IMR-90 (cell line): ENCODE data around the gene RUBCN. TPM values are rescaled to one million over a fixed set of nuclear protein-coding genes. Genes with fewer than 3 reads are reported as not detected.

ENCODE experiments used
- ATAC-seq: fragments of 200-7000 bp; cut with Tn5 transposase; 2 replicates; pipeline ENCODE4 v1.9.1; 2020; ENCODE audit warnings: low read depth, mild to moderate bottlenecking, moderate library complexity
- BruUV-seq: library from RNA; stranded (reverse); fragments of 400-500 nt; replicated peaks from 2 replicates; lab custom pipeline; 2021; lab: Mats Ljungman, UMichigan
- CTCF ChIA-PET: fragments of 300-600 bp; formaldehyde crosslinking; extraction: SDS; loops from one replicate; lab custom pipeline; 2021; ENCODE audit warnings: antibody characterized with exemption; lab: Yijun Ruan, JAX
- POLR2A ChIA-PET: fragments of 300-600 bp; sonication (Branson Sonifier 250); formaldehyde crosslinking; loops from one replicate; lab custom pipeline; 2022; ENCODE audit warnings: antibody characterized with exemption; ENCODE audit not compliant: unreplicated experiment; lab: Charles Lee
- DNase-seq: peaks from one replicate; pipeline ENCODE4 v3.0.0; 2013
- H2AFZ ChIP-seq: replicated peaks from 2 replicates; pipeline ENCODE3; 2013; ENCODE audit warnings: low read length, mild to moderate bottlenecking; ENCODE audit not compliant: poor library complexity
- H2AK5ac ChIP-seq: 2 replicates; pipeline ENCODE4 v1.6.1; 2013; ENCODE audit warnings: low read depth, low read length, inconsistent platforms
- H2AK9ac ChIP-seq: replicated peaks from 2 replicates; pipeline ENCODE3; 2013; ENCODE audit warnings: mild to moderate bottlenecking, low read depth, low read length, moderate library complexity; ENCODE audit not compliant: poor library complexity
- H2BK120ac ChIP-seq: 2 replicates; pipeline ENCODE4 v1.6.1; 2013; ENCODE audit warnings: low read depth, low read length, inconsistent platforms
- H2BK15ac ChIP-seq: 3 replicates; pipeline ENCODE4 v1.6.1; 2013; ENCODE audit warnings: low read depth, low read length, inconsistent platforms
- H2BK20ac ChIP-seq: 2 replicates; pipeline ENCODE4 v1.6.1; 2013; ENCODE audit warnings: low read depth, mild to moderate bottlenecking, inconsistent platforms, low read length, moderate library complexity
- H2BK5ac ChIP-seq: 2 replicates; pipeline ENCODE4 v1.6.1; 2013; ENCODE audit warnings: mild to moderate bottlenecking, low read depth, low read length, inconsistent platforms; ENCODE audit not compliant: poor library complexity, severe bottlenecking
- H3K14ac ChIP-seq: replicated peaks from 2 replicates; pipeline ENCODE4 v1.6.1; 2013; ENCODE audit warnings: low read depth, low read length, inconsistent platforms
- H3K18ac ChIP-seq: 2 replicates; pipeline ENCODE4 v1.6.1; 2013; ENCODE audit warnings: low read depth, low read length, control low read depth
- H3K23ac ChIP-seq: 2 replicates; pipeline ENCODE4 v1.6.1; 2013; ENCODE audit warnings: low read depth, low read length, inconsistent platforms
- H3K27ac ChIP-seq: 2 replicates; pipeline ENCODE4 v1.5.1; 2013; ENCODE audit warnings: mild to moderate bottlenecking, control low read depth, low read length; ENCODE audit not compliant: insufficient read depth
- H3K27me3 ChIP-seq: 2 replicates; pipeline ENCODE4 v1.6.1; 2013; ENCODE audit warnings: low read length; ENCODE audit not compliant: control insufficient read depth, insufficient read depth
- H3K36me3 ChIP-seq: 2 replicates; pipeline ENCODE4 v1.6.1; 2013; ENCODE audit warnings: low read length, mixed read lengths; ENCODE audit not compliant: control insufficient read depth, insufficient read depth
- H3K4ac ChIP-seq: 2 replicates; pipeline ENCODE4 v1.6.1; 2013; ENCODE audit warnings: low read depth, low read length, inconsistent platforms
- H3K4me1 ChIP-seq: 2 replicates; pipeline ENCODE4 v1.6.1; 2013; ENCODE audit warnings: low read length, mixed read lengths; ENCODE audit not compliant: control insufficient read depth, insufficient read depth
- H3K4me2 ChIP-seq: 2 replicates; pipeline ENCODE4 v1.6.1; 2013; ENCODE audit warnings: low read depth, mild to moderate bottlenecking, control low read depth, low read length, moderate library complexity
- H3K4me3 ChIP-seq: 2 replicates; pipeline ENCODE4 v1.5.1; 2013; ENCODE audit warnings: low read depth, mild to moderate bottlenecking, control low read depth, low read length, moderate library complexity; ENCODE audit not compliant: insufficient read depth
- H3K56ac ChIP-seq: 2 replicates; pipeline ENCODE4 v1.6.1; 2013; ENCODE audit warnings: low read length, inconsistent platforms; ENCODE audit not compliant: insufficient read depth; ENCODE audit errors: extremely low read depth
- H3K79me1 ChIP-seq, 2 experiments: 2 replicates each; pipeline ENCODE4 v1.6.1; 2013; ENCODE audit warnings: low read length in 2 of 2, inconsistent platforms in 1 of 2, low read depth in 1 of 2
- H3K9ac ChIP-seq: 2 replicates; pipeline ENCODE4 v1.6.1; 2013; ENCODE audit warnings: low read depth, low read length, control low read depth
- H3K9me1 ChIP-seq: 2 replicates; pipeline ENCODE4 v1.6.1; 2013; ENCODE audit warnings: low read length, inconsistent platforms; ENCODE audit not compliant: insufficient read depth
- H3K9me3 ChIP-seq: 2 replicates; pipeline ENCODE4 v1.6.1; 2013; ENCODE audit warnings: low read length; ENCODE audit not compliant: control insufficient read depth, insufficient read depth
- H4K20me1 ChIP-seq: 2 replicates; pipeline ENCODE4 v1.6.1; 2013; ENCODE audit warnings: low read length, inconsistent platforms; ENCODE audit not compliant: insufficient read depth
- H4K5ac ChIP-seq: 2 replicates; pipeline ENCODE4 v1.6.1; 2013; ENCODE audit warnings: mild to moderate bottlenecking, low read depth, low read length, control low read depth
- H4K8ac ChIP-seq, 2 experiments: 2 replicates each; pipeline ENCODE4 v1.6.1; 2013; ENCODE audit warnings: low read depth in 2 of 2, low read length in 2 of 2, control low read depth in 1 of 2, inconsistent platforms in 1 of 2
- H4K91ac ChIP-seq: 2 replicates; pipeline ENCODE4 v1.6.1; 2013; ENCODE audit warnings: low read depth, low read length, inconsistent platforms; ENCODE audit not compliant: insufficient read depth
- BHLHE40 ChIP-seq: fragments of 150-350 bp; IDR thresholded peaks from 2 replicates; pipeline ENCODE4 v1.6.1; 2016; ENCODE audit warnings: mild to moderate bottlenecking, low read depth, low read length
- CEBPB ChIP-seq: IDR thresholded peaks from 2 replicates; pipeline ENCODE4 v1.6.1; 2012; ENCODE audit warnings: low read depth, low read length, improper control_type of control experiment
- CHD1 ChIP-seq: IDR thresholded peaks from 2 replicates; pipeline ENCODE4 v1.6.1; 2012; ENCODE audit warnings: low read depth, low read length, improper control_type of control experiment
- CTCF ChIP-seq: conservative IDR thresholded peaks from 2 replicates; pipeline ENCODE4 v1.5.1; 2012; ENCODE audit warnings: mild to moderate bottlenecking, low read depth, low read length, improper control_type of control experiment
- ELK1 ChIP-seq: fragments of 150-350 bp; IDR thresholded peaks from 2 replicates; pipeline ENCODE4 v1.6.1; 2016; ENCODE audit warnings: low read depth, mild to moderate bottlenecking, low read length, moderate library complexity, borderline replicate concordance
- FOS ChIP-seq: fragments of 150-350 bp; IDR thresholded peaks from 2 replicates; pipeline ENCODE4 v1.6.1; 2016; ENCODE audit warnings: low read depth, low read length
- MAFK ChIP-seq: IDR thresholded peaks from 2 replicates; pipeline ENCODE4 v1.6.1; 2012; ENCODE audit warnings: low read depth, low read length, improper control_type of control experiment
- MAZ ChIP-seq: IDR thresholded peaks from 2 replicates; pipeline ENCODE4 v1.6.1; 2012; ENCODE audit warnings: low read depth, mild to moderate bottlenecking, low read length, improper control_type of control experiment, moderate library complexity, borderline replicate concordance
- NFE2L2 ChIP-seq: fragments of 150-350 bp; IDR thresholded peaks from 2 replicates; pipeline ENCODE4 v1.6.1; 2016; ENCODE audit warnings: low read depth, mild to moderate bottlenecking, low read length
- POLR2A ChIP-seq: IDR thresholded peaks from 2 replicates; pipeline ENCODE4 v1.6.1; 2012; ENCODE audit warnings: mild to moderate bottlenecking, low read depth, low read length
- RAD21 ChIP-seq: IDR thresholded peaks from 2 replicates; pipeline ENCODE4 v1.6.1; 2012; ENCODE audit warnings: low read length, improper control_type of control experiment
- RFX5 ChIP-seq: IDR thresholded peaks from 2 replicates; pipeline ENCODE4 v1.8.0; 2012; ENCODE audit warnings: low read depth, mild to moderate bottlenecking, low read length, moderate library complexity
- SMC3 ChIP-seq: fragments of 150-350 bp; IDR thresholded peaks from 2 replicates; pipeline ENCODE4 v1.6.1; 2016; ENCODE audit warnings: low read depth, mild to moderate bottlenecking, antibody characterized with exemption, low read length, moderate library complexity
- USF2 ChIP-seq: fragments of 150-350 bp; IDR thresholded peaks from 2 replicates; pipeline ENCODE4 v1.6.1; 2017; ENCODE audit warnings: mild to moderate bottlenecking, antibody characterized with exemption, low read length, low read depth
- WGBS, 2 experiments: methylation state at CpG; one replicate each; pipeline versions ENCODE4 v1.1.5 to v1.1.7; 2013; ENCODE audit warnings: missing lambda C conversion rate in 2 of 2; ENCODE audit not compliant: insufficient read length in 1 of 2; ENCODE audit errors: extremely low coverage in 2 of 2; 5-methylcytosine and 5-hydroxymethylcytosine counted together
- dilution Hi-C: fragments of 300-500 bp; cut with HindIII; formaldehyde crosslinking; loops from one replicate; pipeline ENCODE4 v1.14.3; 2018; ENCODE audit warnings: low sequenced_read_pairs; ENCODE audit not compliant: unreplicated experiment
- in situ Hi-C: fragments of 300-500 bp; cut with MboI; formaldehyde crosslinking; loops from 3 replicates; pipeline ENCODE4 v1.14.3; 2019; ENCODE audit warnings: low sequenced_read_pairs, inconsistent platforms, mixed read lengths
- intact Hi-C: fragments of 100-400 bp; cut with micrococcal nuclease; formaldehyde crosslinking; loops from 2 replicates; pipeline ENCODE4 v1.10.0; 2022
- polyA plus RNA-seq, 3 experiments: library from polyadenylated mRNA; depleted of rRNA; stranded (reverse); fragments of >200 nt; gene quantifications; 2 replicates each; pipeline ENCODE4 v1.2.3, GENCODE V29; 2012; ENCODE audit warnings: low replicate concordance in 1 of 3
- total RNA-seq: library from RNA; depleted of rRNA; stranded (reverse); fragments of >200 nt; gene quantifications from 2 replicates; pipeline ENCODE4 v1.2.3, GENCODE V29; 2012

RUBCN gene
- total and polyA plus RNA-seq, 2 of the 4 experiments (the other 2 are of a cell fraction), result 10.8 to 12.6 TPM

- H3K9ac ChIP-seq, result no peak overlapping the region
- peaks cover 5% of the 10 kb centered on the region; the same call in 1 of the 2 replicates for H3K9me1 ChIP-seq
- BruUV-seq, result no TSS peak
- H3K4me2 ChIP-seq, result no peak overlapping the region
- no peak overlapping the region for H2AK9ac ChIP-seq
- H3K56ac ChIP-seq, result no peak overlapping the region
- no peak overlapping the region for H3K18ac ChIP-seq
- H4K8ac ChIP-seq, result no peak overlapping the region
- no peak overlapping the region for H3K23ac ChIP-seq
- dilution Hi-C loops (no loop called here), intact Hi-C loops (no loop called here), in situ Hi-C loops (no loop called here)
- ATAC-seq (no peak), DNase-seq (no peak)
- no peak overlapping the region for H2BK5ac ChIP-seq
- no peak overlapping the region for H2BK15ac ChIP-seq
- peaks cover 49% of the 10 kb centered on the region for H3K36me3 ChIP-seq
- H3K4ac ChIP-seq, result no peak overlapping the region
- no peak overlapping the region for H3K4me3 ChIP-seq
- no peak overlapping the region for H4K5ac ChIP-seq
- H4K20me1 ChIP-seq, result peaks cover 3% of the 10 kb centered on the region; the same call in 1 of the 2 replicates
- H3K79me1 ChIP-seq, result peaks cover 0 to 26% of the 10 kb centered on the region in 2 experiments; a peak in 3 of 4 replicates
- no peaks in the 10 kb centered on the region for H3K27me3 ChIP-seq
- H2AFZ ChIP-seq, result no peak overlapping the region
- 95% methylated on average over 4 of the region's 7 CpGs; no CpG with 5 or more reads in 1 of the 2 experiments for WGBS, 2 experiments
- H2AK5ac ChIP-seq, result no peak overlapping the region
- H3K4me1 ChIP-seq, result no peaks in the 10 kb centered on the region
- TF ChIP-seq SMC3 (no peak), POLR2A (no peak), FOS (no peak), RFX5 (no peak), CEBPB (no peak), CHD1 (no peak), NFE2L2 (no peak), RAD21 (no peak), MAZ (no peak), USF2 (no peak), MAFK (no peak), BHLHE40 (no peak), CTCF (no peak), ELK1 (no peak)
- H2BK120ac ChIP-seq, result no peak overlapping the region
- no peak overlapping the region for H4K91ac ChIP-seq
- ChIA-PET POLR2A (no interaction called here), CTCF (no interaction called here)
- H2BK20ac ChIP-seq, result no peak overlapping the region
- no peak overlapping the region for H3K14ac ChIP-seq
- H3K27ac ChIP-seq, result no peak overlapping the region
- H3K9me3 ChIP-seq, result no peaks in the 10 kb centered on the region
Measured at GRCh38 chr3:197775317-197775716, 38.6 kb upstream of the RUBCN start.
